HuH-7 (cell line): ENCODE measurements around the gene FAM227B.
"Not testable (repeated sequence)": the region's sequence is repeated elsewhere in the genome, so short reads cannot be mapped to it uniquely, and the experiment has no call there.

Experiments
- DNase-seq: peaks from one replicate; pipeline ENCODE4 v3.0.0; 2011; ENCODE audit warnings: low spot score

The FAM227B gene, protein sequence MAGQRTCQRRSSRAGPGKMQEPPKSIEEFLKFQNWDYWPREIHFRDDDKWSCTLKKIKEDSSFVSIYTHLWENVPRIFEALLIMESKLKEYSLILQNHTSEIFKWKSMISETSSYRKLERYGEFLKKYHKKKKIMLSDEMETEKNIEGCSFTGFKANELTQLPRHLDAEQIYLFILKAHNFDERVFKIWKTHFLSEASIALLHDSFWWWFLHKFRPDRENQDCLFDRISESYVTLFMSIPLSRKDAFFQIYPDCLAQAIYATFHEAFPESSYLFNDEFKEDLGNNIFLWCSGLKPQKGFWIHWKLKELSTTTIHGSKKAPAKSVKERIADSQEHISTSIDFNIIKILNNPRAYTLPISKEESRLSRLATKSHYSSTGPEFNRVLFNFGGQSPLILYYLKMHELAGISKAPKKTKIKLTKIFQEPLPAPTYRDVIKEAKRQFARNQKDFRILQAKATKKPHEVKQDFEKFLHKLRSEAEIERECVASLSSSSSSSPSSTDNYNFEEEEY

DNA sequence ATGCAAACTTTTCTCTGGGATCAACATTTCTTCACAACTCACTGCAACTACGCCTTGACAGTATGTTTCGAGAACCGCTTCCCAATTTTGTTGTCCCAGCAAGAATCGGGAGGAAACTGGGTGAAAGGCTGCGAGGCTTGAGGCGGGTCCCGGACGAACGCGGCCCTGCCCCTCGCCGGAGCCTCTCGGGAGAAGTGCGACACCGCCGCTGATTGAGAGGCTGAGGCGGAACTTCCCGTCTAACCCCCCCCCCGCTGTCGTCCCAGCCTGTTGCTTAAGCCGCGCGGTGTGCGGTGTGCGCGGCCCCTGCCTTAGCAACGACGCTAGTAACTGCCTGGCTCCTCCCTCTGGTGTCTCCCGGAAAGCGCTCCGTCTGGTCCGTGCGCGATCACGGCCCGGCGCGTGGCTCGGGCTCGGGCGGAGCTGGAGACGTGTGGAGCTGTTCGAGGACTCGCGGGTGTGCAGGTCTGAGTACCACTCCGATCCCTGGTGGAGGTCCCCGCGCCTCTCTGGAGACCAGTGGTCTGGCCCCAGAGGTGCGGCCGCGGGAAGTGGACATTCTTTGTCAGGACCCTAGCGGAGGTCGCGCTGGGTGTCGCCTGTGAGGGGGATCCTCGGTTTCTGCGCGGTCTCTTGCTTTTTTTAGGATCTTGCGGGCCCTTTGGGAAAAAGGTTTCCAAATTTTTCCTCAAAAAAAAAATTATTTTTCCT, at the start of gene FAM227B, which contains the start of gene DTWD1:
Gene FAM227B (minus strand): TSS at position 161 of the 711 bp plus-strand sequence. CDS start 5,647 bp downstream, outside the sequence.
Gene DTWD1 (plus strand): TSS at position 391 of the 711 bp plus-strand sequence. CDS start 4,120 bp downstream, outside the sequence.
- peak; percentile 74 for DNase-seq

DNA sequence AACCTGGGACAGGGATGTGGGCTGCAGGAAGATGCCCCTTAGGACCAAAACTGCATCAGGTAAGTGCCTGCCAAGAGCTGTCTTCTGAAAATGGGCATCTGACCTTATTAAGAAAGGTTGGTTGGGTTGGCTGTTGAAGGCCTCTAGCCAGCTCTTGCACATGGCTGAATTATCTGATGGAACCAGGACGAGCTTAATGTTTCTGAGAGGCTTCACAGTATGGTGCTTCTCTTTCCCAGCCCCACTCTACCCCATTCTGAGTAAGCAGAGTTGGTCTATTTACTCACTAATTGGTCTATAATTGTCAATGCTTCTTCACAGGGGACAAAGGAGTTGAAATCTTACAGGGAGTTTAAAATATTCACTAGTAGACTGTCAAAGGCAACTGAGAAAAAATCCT, 48.7 kb upstream of the FAM227B start:
- DNase-seq, result no peak

DNA sequence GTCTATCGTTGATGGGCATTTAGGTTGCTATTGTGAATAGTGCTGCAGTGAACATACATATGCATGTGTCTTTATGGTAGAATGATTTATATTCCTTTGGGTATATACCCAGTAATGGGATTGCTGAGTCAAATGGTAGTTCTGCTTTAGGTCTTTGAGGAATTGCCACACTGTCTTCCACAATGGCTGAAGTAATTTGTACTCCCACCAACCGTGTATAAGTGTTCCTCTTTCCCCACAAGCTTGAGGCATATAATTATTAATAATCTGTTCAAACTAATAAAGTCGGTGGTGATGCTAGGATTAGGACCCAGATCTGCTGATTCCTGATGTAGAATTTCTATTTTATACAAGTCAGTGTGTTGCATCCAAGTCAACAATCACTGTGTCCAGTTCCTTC, 45.9 kb upstream of the FAM227B start:
- not testable (repeated sequence) for DNase-seq

DNA sequence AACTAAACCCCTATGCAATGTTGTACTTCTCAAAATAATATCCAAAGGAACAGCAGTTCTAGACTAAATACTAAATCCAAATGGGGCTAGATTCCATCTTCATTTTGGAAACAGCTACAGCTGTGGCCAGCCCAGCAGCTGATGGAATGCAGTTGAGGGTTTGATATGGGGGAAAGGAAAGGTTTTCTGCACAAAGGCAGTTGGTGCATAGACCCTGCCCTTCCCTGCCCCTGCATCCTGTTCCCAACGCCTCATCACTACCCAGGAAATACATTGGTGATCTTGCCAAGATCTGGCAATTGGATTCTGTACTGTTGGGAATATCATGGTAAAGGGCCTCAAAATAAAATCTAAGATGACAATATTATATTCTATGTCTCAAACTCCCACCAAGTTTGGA, 44.1 kb upstream of the FAM227B start:
- DNase-seq, result no peak

DNA sequence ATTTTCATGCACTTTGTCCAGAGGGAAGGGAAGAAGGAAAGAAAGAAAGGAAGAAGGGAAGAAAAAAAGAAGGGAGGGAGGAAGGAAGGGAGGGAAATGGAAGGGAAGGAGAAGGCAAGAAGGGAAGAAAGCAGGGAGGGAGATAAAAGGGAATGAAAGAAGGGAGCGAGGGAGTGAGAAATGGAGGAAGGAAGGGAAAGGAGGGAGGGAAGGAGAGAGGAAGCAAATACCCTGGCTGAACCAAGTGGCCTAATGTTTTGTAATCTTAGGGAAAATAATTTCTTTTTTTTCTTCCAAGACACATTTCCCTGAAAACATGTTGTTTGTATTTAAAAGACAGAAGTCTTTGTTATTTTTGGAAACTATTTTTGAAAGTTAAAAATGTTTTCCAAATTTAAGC, 36.1 kb upstream of the FAM227B start:
- DNase-seq, result no peak

DNA sequence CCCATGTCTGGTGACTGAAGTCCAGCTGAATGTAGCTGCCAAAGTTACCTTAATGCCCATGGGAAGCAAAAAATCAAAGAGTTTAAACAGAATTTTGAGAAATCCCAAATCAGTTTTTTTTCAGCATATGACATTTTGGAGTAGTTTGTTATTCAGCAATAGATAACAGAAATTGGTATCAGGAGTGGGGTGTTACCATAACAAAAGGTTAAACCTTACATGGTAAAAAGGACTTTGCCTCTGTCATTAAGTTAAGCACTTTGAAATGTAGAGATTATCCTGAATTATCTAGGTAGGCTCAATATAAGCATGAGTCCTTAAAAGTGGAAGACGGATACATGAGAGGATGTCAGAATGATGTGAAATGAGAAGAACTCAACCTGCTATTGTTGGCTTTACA, 32.3 kb upstream of the FAM227B start:
- DNase-seq, result no peak

DNA sequence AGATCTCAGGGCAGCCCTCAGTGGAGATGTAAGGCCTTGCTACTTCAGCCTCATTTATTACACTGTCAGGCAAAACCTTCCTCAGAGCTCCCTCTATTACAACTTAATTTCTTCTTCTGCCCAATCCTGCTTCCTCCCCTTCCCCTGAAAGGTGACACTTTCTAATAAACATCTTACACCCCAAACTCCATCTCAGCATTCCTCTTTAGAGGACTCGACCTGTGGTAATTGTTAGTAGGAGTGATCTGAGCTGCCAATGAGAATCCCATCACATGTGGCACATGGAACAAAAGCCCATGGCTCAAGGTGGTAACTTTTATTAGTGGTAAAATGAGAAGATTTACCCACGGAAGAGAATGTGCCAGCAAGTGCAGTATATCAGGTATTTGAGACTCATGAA, 30.1 kb upstream of the FAM227B start:
- DNase-seq, result no peak

DNA sequence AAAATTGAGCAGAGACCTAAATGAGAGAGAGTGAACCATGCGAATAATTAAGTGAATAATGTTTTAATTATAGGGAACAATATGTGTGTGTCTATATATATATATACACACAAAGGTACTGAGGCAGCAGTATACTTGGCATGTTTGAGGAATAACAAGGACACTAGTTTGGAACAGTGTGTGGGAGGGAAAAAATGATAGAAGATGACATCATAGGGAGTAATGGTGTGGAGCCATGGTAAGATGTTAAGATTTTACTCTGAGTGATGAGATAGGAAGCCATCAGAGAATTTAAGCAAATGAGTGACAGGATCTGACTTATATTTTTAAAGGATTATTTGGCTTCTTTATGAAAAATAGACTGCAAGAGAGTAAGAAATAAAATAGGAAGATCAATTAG, 29.4 kb upstream of the FAM227B start:
- DNase-seq, result no peak

DNA sequence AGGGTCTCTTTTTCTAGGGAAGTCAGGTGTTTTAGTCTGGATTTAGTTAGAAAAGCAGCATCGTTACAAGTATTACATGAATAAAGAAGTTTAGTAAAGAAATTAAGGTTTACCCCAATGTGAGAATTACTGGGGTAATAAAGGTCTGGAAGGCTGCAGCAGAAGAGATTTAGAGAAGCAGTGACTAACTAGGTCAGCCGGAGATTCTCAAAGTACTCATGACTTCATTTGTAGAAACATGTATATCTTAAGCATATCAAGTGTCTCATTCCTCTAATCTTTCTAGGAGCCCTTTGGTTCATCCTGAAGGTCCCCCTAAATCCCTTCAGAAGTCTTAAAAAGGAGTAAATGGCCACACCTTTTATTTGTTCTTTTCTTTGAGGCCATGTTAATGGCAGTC, 26.3 kb upstream of the FAM227B start:
- no peak for DNase-seq

DNA sequence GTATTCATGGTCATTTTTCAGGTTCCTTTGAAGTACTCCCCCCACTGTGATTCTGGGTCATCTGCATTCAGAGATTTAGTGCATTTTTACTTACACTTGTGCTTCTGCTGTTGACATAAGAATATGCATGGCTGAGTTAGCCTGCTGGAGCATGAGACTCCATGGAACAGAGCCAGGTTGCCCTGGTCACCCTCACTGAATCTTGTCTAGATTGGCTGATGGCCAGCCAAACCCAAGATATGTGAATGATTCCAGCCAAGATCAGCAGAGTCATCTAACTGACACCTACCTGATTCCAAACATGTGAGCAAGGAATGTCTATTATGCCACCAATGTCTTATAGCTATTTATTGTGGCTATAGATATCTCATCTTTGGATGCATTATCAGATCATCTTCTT, 25.3 kb upstream of the FAM227B start:
- no peak for DNase-seq

DNA sequence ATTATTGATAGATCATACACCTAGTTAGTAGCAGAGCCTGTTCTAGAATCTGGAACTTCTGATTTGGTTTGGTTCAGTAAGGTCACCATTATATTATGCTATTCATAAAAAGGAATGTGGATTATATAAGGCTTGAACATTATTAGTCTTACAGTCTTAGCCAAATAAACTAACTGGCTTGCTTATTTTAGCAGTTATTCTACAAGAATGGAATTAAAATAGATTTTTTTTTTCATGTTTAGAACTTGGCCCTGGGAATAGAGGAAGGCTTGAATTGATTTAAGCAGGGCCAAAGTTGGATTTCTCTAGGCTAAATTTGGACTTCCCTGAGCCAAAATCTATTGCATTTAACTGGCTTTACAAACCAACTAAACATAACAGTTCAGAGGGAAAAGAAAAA, 24.7 kb upstream of the FAM227B start:
- DNase-seq, result no peak

DNA sequence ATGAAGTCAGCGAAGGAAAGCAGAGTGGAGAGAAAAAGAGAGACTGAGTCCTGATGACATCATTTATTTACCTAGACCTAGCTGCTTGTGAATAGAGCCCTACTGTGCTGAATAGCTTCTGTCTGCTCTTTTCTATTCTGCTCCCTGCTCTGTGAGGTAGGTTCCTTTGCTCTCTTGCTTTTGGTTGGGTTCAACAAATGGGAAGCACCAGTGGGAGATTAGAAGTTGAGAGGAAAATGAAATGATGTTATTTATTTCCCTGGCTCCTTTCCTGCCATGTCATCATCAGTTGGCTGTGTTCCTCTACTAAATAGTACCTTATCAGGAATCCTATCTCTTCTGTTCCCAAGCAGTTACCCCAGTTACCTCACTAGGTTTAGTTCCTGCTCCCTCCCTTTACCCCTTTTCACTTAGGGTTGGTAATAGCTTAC, 23.8 kb upstream of the FAM227B start:
- DNase-seq, result no peak

DNA sequence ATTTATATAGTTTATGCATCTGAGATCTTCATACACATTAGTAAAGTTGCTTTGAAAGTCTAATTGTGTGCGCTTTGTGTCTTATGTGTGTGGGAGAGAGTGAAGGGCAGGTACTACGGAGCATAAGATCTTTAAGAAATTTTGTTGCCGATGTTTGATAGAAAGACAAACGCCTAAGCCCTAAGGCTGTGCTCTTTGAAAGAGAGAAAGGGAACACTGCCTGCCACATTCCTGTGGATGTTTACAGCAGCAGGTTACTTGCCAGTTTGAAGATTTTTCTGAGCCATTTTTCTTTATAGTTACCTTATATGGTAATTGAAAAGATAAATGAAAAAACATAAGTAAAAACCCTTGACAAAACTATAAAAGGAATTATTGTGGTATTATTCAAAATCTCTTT, 17.2 kb upstream of the FAM227B start:
- DNase-seq, result no peak

DNA sequence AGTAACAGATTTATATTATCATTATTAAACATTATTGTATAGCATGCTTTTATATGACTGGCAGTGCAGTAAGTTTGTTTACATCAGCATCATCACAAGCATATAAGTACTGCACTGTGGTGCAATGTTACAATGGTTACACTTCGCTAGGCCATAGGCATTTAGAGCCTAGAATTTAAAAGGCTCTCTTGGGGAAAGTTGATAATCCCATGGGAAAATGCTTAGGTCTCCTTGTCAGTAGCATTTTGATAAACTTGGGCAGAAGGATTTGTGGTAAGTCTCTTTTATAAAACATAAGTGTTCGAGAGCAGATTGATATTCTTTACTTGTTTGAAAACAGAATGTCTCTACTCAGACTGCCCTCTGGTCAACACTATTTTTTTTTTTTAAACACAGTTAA, 7.8 kb upstream of the FAM227B start:
- no peak for DNase-seq

DNA sequence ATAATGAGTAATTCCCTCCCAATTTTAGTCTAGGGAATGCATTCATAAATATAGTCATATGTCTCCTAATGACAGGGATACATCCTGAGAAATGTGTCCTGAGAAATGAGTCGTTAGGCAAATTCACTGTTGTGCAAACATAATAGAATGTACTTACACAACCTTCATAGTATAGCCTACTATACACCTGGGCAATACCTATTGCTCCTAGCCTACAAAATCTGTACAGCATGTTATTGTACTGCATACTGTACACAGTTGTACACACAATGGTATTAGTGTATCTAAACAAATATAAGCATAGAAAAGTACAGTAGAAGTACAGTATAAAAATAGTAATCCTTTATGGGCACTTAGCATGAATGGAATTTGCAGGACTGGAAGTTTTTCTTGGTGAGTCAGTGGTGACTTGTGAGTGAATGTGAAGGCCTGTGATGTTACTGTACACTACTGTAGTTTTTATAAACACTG, 6.8 kb upstream of the FAM227B start:
- no peak for DNase-seq

DNA sequence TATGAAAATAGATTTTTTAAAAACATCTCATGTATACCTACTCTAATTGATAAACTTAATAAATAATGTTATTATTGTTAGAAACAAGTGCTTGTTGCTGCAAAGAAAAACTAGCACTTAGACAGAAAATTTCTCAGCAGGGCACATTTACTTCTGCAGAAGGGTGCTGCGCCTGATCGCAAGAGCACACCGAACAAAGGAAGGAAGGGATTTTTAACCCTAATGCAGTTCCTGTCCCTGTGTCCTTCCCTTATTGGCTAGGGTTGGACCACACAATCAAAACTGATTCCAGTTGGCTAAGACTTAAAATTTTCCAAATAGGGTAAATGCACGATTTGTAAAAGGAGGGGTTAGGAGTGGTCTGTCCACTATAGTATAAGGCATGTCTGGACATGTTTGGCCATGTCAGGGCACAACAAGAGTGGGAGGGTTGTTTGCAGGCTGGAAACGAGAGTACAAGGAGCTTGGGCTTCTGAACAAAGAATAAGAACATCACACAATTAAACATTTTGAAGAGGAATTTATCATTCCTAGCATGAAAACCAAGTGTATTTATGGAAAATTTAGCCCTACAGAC, 4.9 kb upstream of the FAM227B start:
- DNase-seq, result no peak

DNA sequence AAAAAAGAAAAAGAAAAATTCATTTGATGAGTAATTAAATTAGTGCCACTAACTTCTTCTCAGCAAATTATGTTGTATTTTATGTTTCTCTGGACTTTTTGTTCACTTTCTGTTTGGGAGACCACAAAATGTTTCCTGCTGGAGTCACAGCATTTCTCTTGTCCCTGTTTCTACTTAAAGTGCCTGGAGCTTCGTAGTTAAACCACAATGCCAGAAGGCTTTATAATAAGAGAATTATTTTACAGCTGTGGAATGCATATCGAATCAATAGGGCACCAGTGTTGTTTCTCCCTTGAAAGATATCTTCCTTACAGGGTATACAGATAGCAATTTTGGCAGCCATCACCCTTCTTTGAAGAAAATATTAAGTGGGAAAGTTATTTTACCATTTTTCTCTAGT, 3.4 kb upstream of the FAM227B start:
- no peak for DNase-seq

DNA sequence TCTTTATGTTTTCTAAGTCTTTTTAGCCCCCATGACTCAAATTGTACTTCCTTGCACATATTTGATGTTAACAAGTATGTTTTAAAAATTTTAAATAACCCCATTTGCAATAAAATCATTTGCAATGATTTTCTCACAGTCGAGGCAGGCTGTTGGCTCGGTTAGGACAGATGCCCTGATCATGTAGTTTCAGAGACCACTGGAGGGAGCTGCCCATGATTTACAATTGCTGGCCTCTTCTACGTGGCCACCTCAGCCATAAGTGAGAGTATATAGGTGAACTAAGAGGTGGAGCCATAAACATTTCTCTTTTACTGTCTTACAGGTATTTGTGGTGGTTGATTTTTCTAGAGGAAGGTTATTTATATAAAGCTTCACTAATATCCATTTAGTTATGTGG, 1.9 kb upstream of the FAM227B start:
- DNase-seq, result no peak

DNA sequence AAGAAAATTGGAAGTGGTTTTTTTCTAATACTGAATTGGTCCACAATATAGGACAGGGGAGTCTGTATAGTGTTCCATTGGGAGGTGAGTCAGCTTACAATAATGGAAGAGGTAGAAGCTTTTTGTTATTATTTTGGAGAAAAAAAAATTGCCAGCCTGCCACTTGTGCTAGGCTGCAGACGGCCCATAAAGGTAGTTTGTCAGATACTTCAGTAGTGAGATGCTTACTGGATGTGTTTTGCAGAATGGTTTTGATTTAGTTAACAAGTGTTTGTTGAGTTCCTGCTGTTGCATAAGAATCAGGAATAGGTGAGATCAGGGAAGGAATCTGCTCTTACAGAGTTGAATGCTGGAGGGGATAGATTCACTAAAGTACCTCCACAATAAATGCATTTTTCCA, 1.3 kb upstream of the FAM227B start:
- DNase-seq, result no peak

DNA sequence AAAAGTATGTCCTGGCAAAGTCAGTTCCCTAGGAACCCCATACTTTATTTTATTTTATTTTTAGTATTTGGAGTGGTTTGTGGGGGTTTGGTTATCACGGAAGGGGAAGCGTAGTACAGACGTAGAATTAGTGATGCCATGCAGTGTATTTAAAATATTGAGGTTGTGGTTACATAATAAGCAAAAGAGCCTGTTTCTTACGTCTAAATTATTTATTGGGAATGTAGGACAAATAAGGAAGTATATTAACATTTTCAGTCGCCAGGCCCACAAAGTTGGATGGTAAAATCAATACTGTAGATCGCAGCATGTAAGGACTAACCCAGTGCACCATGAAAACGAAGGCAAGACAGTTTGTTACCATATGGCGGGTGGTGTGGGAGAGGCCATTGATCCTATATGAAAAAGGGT, 788 bp upstream of the FAM227B start:
- DNase-seq, result no peak

DNA sequence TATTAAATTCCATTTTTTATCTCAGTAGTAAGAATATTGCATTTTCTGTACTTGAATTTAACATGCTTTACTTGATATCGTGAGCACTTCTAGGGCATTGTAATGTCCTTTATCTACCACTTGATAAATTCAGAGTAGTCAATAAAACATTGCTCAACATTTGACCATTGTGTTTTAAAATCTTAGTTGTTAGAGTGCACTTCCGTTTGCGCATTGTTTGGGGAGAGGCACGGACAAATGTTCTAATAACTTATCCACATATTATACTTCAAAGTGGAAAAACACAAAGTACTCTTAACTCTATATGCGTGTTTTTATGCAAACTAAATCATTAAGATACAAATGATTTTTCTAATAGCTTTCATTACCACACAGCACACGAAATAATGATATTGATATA, 419 bp downstream of the FAM227B start:
- DNase-seq, result no peak

DNA sequence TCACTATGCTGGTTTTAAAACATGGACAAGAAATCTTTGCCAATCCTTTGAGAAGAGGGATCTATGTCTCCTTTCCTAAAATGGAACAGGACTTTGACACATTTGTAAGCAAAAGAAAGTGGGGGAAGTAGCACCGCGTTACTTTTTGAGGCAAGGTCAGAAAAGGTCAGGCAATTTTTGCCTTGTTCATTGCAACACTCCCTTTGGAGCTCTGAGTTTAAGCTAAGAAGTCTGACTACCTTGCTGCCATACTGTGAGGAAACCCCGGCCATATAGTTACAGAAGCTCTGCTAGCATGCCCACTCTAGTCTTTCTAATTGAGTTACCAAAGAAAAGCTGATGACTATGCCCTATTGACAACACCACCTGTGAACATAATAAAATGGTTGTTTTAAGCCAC, 1.4 kb downstream of the FAM227B start:
- no peak for DNase-seq

DNA sequence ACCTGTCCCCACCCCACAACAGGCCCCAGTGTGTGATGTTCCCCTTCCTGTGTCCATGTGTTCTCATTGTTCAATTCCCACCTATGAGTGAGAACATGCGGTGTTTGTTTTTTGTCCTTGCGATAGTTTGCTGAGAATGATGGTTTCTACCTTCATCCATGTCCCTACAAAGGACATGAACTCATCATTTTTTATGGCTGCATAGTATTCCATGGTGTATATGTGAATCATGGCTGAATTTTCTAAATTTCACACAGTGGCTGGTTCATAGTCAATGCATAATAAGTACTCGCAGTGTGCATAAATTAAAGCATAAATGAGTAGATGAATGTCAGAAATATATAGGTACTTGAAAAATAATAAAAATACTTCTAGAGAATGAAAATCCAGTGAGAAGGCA, 8.4 kb downstream of the FAM227B start:
- not testable (repeated sequence) for DNase-seq
